GM21576 (cell line): ENCODE measurements around the gene SCGB2B2.
"Not testable (repeated sequence)": the region's sequence is repeated elsewhere in the genome, so short reads cannot be mapped to it uniquely, and the experiment has no call there.

Source experiments
- ATAC-seq: cut with Tn5 transposase; IDR thresholded peaks from one replicate; pipeline ENCODE4 v1.9.1; 2021; ENCODE audit warnings: mild to moderate bottlenecking, moderate library complexity; ENCODE audit not compliant: unreplicated experiment

SCGB2B2 gene

GRCh38 chr19:34676697-34677385, at the start of gene SCGB2B2:
Gene SCGB2B2, minus strand, starts transcription at chr19:34677159. Its CDS starts 82,596 bp downstream, at chr19:34594563.
- peak; percentile 49 for ATAC-seq

GRCh38 chr19:34725400-34725799, 48.4 kb upstream of the SCGB2B2 start:
- ATAC-seq, result no peak

- no peak for ATAC-seq
Measured at GRCh38 chr19:34722353-34722752, 45.4 kb upstream of the SCGB2B2 start.

- no peak for ATAC-seq
Measured at GRCh38 chr19:34715357-34715756, 38.4 kb upstream of the SCGB2B2 start.

GRCh38 chr19:34713262-34713637, 36.3 kb upstream of the SCGB2B2 start:
- no peak for ATAC-seq

- no peak for ATAC-seq
Measured at GRCh38 chr19:34712395-34713261, 35.7 kb upstream of the SCGB2B2 start.

GRCh38 chr19:34711890-34712289, 34.9 kb upstream of the SCGB2B2 start:
- ATAC-seq, result no peak

GRCh38 chr19:34707661-34708060, 30.7 kb upstream of the SCGB2B2 start:
- ATAC-seq, result no peak

GRCh38 chr19:34692549-34692948, 15.6 kb upstream of the SCGB2B2 start:
- ATAC-seq, result no peak

- ATAC-seq, result no peak
Measured at GRCh38 chr19:34690372-34690771, 13.4 kb upstream of the SCGB2B2 start.

- ATAC-seq, result no peak
Measured at GRCh38 chr19:34688592-34688991, 11.6 kb upstream of the SCGB2B2 start.

GRCh38 chr19:34687348-34687747, 10.4 kb upstream of the SCGB2B2 start:
- ATAC-seq, result no peak

GRCh38 chr19:34686455-34686854, 9.5 kb upstream of the SCGB2B2 start:
- ATAC-seq, result no peak

- not testable (repeated sequence) for ATAC-seq
Measured at GRCh38 chr19:34685266-34685665, 8.3 kb upstream of the SCGB2B2 start.

GRCh38 chr19:34681478-34681877, 4.5 kb upstream of the SCGB2B2 start:
- ATAC-seq, result no peak

- no peak for ATAC-seq
Measured at GRCh38 chr19:34678421-34678820, 1.5 kb upstream of the SCGB2B2 start.

- no peak for ATAC-seq
Measured at GRCh38 chr19:34678085-34678412, 1.1 kb upstream of the SCGB2B2 start.

- peak; percentile 88 for ATAC-seq
Measured at GRCh38 chr19:34677386-34678084, 576 bp upstream of the SCGB2B2 start, which contains the start of gene ZNF302. Gene ZNF302, plus strand, starts transcription at chr19:34677678. Its CDS starts 1,127 bp downstream, at chr19:34678805.

GRCh38 chr19:34675919-34676318, 1.0 kb downstream of the SCGB2B2 start:
- no peak for ATAC-seq

- ATAC-seq, result no peak
Measured at GRCh38 chr19:34675250-34675649, 1.7 kb downstream of the SCGB2B2 start.

GRCh38 chr19:34673590-34673989, 3.4 kb downstream of the SCGB2B2 start:
- no peak for ATAC-seq

GRCh38 chr19:34671972-34672371, 5.0 kb downstream of the SCGB2B2 start:
- ATAC-seq, result no peak
